ENCODE measurements around the gene IL31RA.

IL31RA gene

GRCh38 chr5:55920784-55921183, 69.6 kb downstream of the IL31RA start:
- H3K4me3 ChIP-seq (ENCODE audit: low read length) = no peak overlapping the region
- H3K27ac ChIP-seq (ENCODE audit: low read length) = no peak overlapping the region
- peaks cover 19% of the 10 kb centered on the region for H3K4me1 ChIP-seq (ENCODE audit: low read length)
- no peaks in the 10 kb centered on the region for H3K9me2 ChIP-seq (replicated peaks; ENCODE audit: insufficient read depth, low read length)
- H3K27me3 ChIP-seq (replicated peaks; ENCODE audit: insufficient read depth, low read length) = no peaks in the 10 kb centered on the region
- no peak overlapping the region for H3K4me2 ChIP-seq (ENCODE audit: low read depth, low read length)
- TF ChIP-seq EZH2 (optimal IDR thresholded peaks at IDR 0.05; ENCODE audit: low read depth, low read length) (no peak), CTCF (IDR thresholded peaks at IDR 0.05; ENCODE audit: low read length) (no peak), EZH2phosphoT487 (IDR thresholded peaks at IDR 0.05; ENCODE audit: low read length) (no peak)
- H3K36me3 ChIP-seq (replicated peaks; ENCODE audit: insufficient read depth, low read length) = no peaks in the 10 kb centered on the region
- H3K9ac ChIP-seq (ENCODE audit: low read length) = no peak overlapping the region
- H2AFZ ChIP-seq (ENCODE audit: low read length) = no peak overlapping the region
- H3K79me2 ChIP-seq (ENCODE audit: low read length) = no peaks in the 10 kb centered on the region
- no peaks in the 10 kb centered on the region for H3F3A ChIP-seq (ENCODE audit: insufficient read depth, low read length)
- H4K20me1 ChIP-seq (ENCODE audit: insufficient read depth, low read length) = no peaks in the 10 kb centered on the region
- DNase-seq = no peak
- H3K9me3 ChIP-seq (replicated peaks; ENCODE audit: insufficient read depth, low read length) = no peaks in the 10 kb centered on the region

GRCh38 chr5:55921617-55922016, 70.5 kb downstream of the IL31RA start:
- H3K9me3 ChIP-seq (replicated peaks; ENCODE audit: insufficient read depth, low read length) = no peaks in the 10 kb centered on the region
- H2AFZ ChIP-seq (ENCODE audit: low read length) = no peak overlapping the region
- no peaks in the 10 kb centered on the region for H3K36me3 ChIP-seq (replicated peaks; ENCODE audit: insufficient read depth, low read length)
- no peaks in the 10 kb centered on the region for H3K27me3 ChIP-seq (replicated peaks; ENCODE audit: insufficient read depth, low read length)
- no peak overlapping the region for H3K4me2 ChIP-seq (ENCODE audit: low read depth, low read length)
- DNase-seq = no peak
- no peak overlapping the region for H3K27ac ChIP-seq (ENCODE audit: low read length)
- no peak overlapping the region for H3K4me3 ChIP-seq (ENCODE audit: low read length)
- H3K9me2 ChIP-seq (replicated peaks; ENCODE audit: insufficient read depth, low read length) = no peaks in the 10 kb centered on the region
- H4K20me1 ChIP-seq (ENCODE audit: insufficient read depth, low read length) = no peaks in the 10 kb centered on the region
- no peak overlapping the region for H3K9ac ChIP-seq (ENCODE audit: low read length)
- no peaks in the 10 kb centered on the region for H3K79me2 ChIP-seq (ENCODE audit: low read length)
- no peaks in the 10 kb centered on the region for H3F3A ChIP-seq (ENCODE audit: insufficient read depth, low read length)
- no peak for TF ChIP-seq CTCF (IDR thresholded peaks at IDR 0.05; ENCODE audit: low read length)
- no peak for TF ChIP-seq EZH2phosphoT487 (IDR thresholded peaks at IDR 0.05; ENCODE audit: low read length)
- TF ChIP-seq EZH2 (optimal IDR thresholded peaks at IDR 0.05; ENCODE audit: low read depth, low read length) = no peak
- H3K4me1 ChIP-seq (ENCODE audit: low read length) = peaks cover 19% of the 10 kb centered on the region

GRCh38 chr5:55923177-55923771, 72.1 kb downstream of the IL31RA start:
- peak overlapping the region; percentile 40 for H3K4me3 ChIP-seq (ENCODE audit: low read length)
- DNase-seq = peak; percentile 28
- no peaks in the 10 kb centered on the region for H3K79me2 ChIP-seq (ENCODE audit: low read length)
- H2AFZ ChIP-seq (ENCODE audit: low read length) = peak overlapping the region; percentile 83
- no peak overlapping the region for H3K27ac ChIP-seq (ENCODE audit: low read length)
- H3K4me1 ChIP-seq (ENCODE audit: low read length) = peaks cover 19% of the 10 kb centered on the region
- H3K36me3 ChIP-seq (replicated peaks; ENCODE audit: insufficient read depth, low read length) = no peaks in the 10 kb centered on the region
- no peaks in the 10 kb centered on the region for H3F3A ChIP-seq (ENCODE audit: insufficient read depth, low read length)
- H4K20me1 ChIP-seq (ENCODE audit: insufficient read depth, low read length) = no peaks in the 10 kb centered on the region
- TF ChIP-seq EZH2phosphoT487 (IDR thresholded peaks at IDR 0.05; ENCODE audit: low read length) = no peak
- no peak for TF ChIP-seq CTCF (IDR thresholded peaks at IDR 0.05; ENCODE audit: low read length)
- no peaks in the 10 kb centered on the region for H3K9me2 ChIP-seq (replicated peaks; ENCODE audit: insufficient read depth, low read length)
- no peaks in the 10 kb centered on the region for H3K27me3 ChIP-seq (replicated peaks; ENCODE audit: insufficient read depth, low read length)
- peak overlapping the region; percentile 32; the same call in 1 of the 2 replicates for H3K9ac ChIP-seq (ENCODE audit: low read length)
- H3K9me3 ChIP-seq (replicated peaks; ENCODE audit: insufficient read depth, low read length) = no peaks in the 10 kb centered on the region
- H3K4me2 ChIP-seq (ENCODE audit: low read depth, low read length) = peak overlapping the region; percentile 91

All from MM.1S (cell line).